ENCODE data around the gene SPACA1. TPM values are rescaled to one million over a fixed set of nuclear protein-coding genes. Genes with fewer than 3 reads are reported as not detected.

The SPACA1 gene
- total RNA-seq, 4 donors from 2014 or later = not detected

GRCh38 chr6:88008831-88009231, 38.8 kb upstream of the SPACA1 start:
- TF ChIP-seq CTCF (IDR thresholded peaks at IDR 0.05) = no peak
- no peak for TF ChIP-seq POLR2A (IDR thresholded peaks at IDR 0.05)
- intact Hi-C loops (cut with DNase I; ENCODE audit: low total_unique reads) = no loop called here
- DNase-seq (ENCODE audit: low spot score in 2 of 2) = no peak
- no peak overlapping the region for H3K4me3 ChIP-seq (ENCODE audit: low read depth, poor library complexity, severe bottlenecking)
- WGBS, 2 donors = 9 to 16% methylated on average over 2 of the region's 2 CpGs

- no peak overlapping the region for H3K4me3 ChIP-seq (ENCODE audit: low read depth, poor library complexity, severe bottlenecking)
- intact Hi-C loops (cut with DNase I; ENCODE audit: low total_unique reads) = no loop called here
- DNase-seq (ENCODE audit: low spot score in 2 of 2) = no peak
- no peak for TF ChIP-seq POLR2A (IDR thresholded peaks at IDR 0.05)
- TF ChIP-seq CTCF (IDR thresholded peaks at IDR 0.05) = no peak
- WGBS, 2 donors = 50 to 52% methylated on average over 3 of the region's 3 CpGs
Observed at GRCh38 chr6:88013015-88013414, 34.6 kb upstream of the SPACA1 start.

GRCh38 chr6:88013554-88013953, 34.1 kb upstream of the SPACA1 start:
- DNase-seq (ENCODE audit: low spot score in 2 of 2) = no peak
- TF ChIP-seq POLR2A (IDR thresholded peaks at IDR 0.05) (no peak), CTCF (IDR thresholded peaks at IDR 0.05) (no peak)
- no peak overlapping the region for H3K4me3 ChIP-seq (ENCODE audit: low read depth, poor library complexity, severe bottlenecking)
- WGBS, 2 donors = 68 to 88% methylated on average over 2 of the region's 2 CpGs
- intact Hi-C loops (cut with DNase I; ENCODE audit: low total_unique reads) = no loop called here

- WGBS, 2 donors = 39 to 42% methylated on average over 6 of the region's 6 CpGs
- no peak for DNase-seq (ENCODE audit: low spot score in 2 of 2)
- TF ChIP-seq CTCF (IDR thresholded peaks at IDR 0.05) (no peak), POLR2A (IDR thresholded peaks at IDR 0.05) (no peak)
- intact Hi-C loops (cut with DNase I; ENCODE audit: low total_unique reads) = no loop called here
- no peak overlapping the region for H3K4me3 ChIP-seq (ENCODE audit: low read depth, poor library complexity, severe bottlenecking)
Observed at GRCh38 chr6:88020439-88020838, 27.2 kb upstream of the SPACA1 start.

GRCh38 chr6:88024696-88025095, 22.9 kb upstream of the SPACA1 start:
- 88 to 91% methylated on average over 2 of the region's 2 CpGs for WGBS, 2 donors
- TF ChIP-seq CTCF (IDR thresholded peaks at IDR 0.05) (no peak), POLR2A (IDR thresholded peaks at IDR 0.05) (no peak)
- no peak for DNase-seq (ENCODE audit: low spot score in 2 of 2)
- no peak overlapping the region for H3K4me3 ChIP-seq (ENCODE audit: low read depth, poor library complexity, severe bottlenecking)
- intact Hi-C loops (cut with DNase I; ENCODE audit: low total_unique reads) = no loop called here

- TF ChIP-seq CTCF (IDR thresholded peaks at IDR 0.05) (no peak), POLR2A (IDR thresholded peaks at IDR 0.05) (no peak)
- intact Hi-C loops (cut with DNase I; ENCODE audit: low total_unique reads) = no loop called here
- DNase-seq (ENCODE audit: low spot score in 2 of 2) = no peak
- 87 to 89% methylated on average over 1 of the region's 1 CpG for WGBS, 2 donors
- H3K4me3 ChIP-seq (ENCODE audit: low read depth, poor library complexity, severe bottlenecking) = no peak overlapping the region
Observed at GRCh38 chr6:88031550-88031949, 16.1 kb upstream of the SPACA1 start.
